ENCODE measurements around the gene NBPF20.
"Not testable (repeated sequence)": the region's sequence is repeated elsewhere in the genome, so short reads cannot be mapped to it uniquely, and the experiment has no call there.

- TF ChIP-seq MXI1 (IDR thresholded peaks at IDR 0.05; ENCODE audit: low read depth, low read length); EP300 (IDR thresholded peaks at IDR 0.05; ENCODE audit: borderline replicate concordance in 1 of 2, low read depth in 1 of 2, low read length in 1 of 2): not testable (repeated sequence)
These were observed 39.4 kb upstream of the NBPF20 start for GRCh38 chr1:145464708-145465336.

Data from SK-N-SH (cell line).